ENCODE measurements around the gene STAB1. TPM values are rescaled to one million over a fixed set of nuclear protein-coding genes. Genes with fewer than 3 reads are reported as not detected.

Gene STAB1
- total and polyA plus RNA-seq, 2 of the 13 experiments (the other 11 are each of a cell fraction or from before 2014, with no cell fraction given) = 0.09 to 0.34 TPM

GRCh38 chr3:52534281-52535183 lies 39.4 kb downstream of the STAB1 start (continued):
- TF ChIP-seq ZBED4 (CRISPR knock-in tag; IDR thresholded peaks at IDR 0.05; ENCODE audit: borderline replicate concordance) (no peak), KDM3A (CRISPR knock-in tag; IDR thresholded peaks at IDR 0.05; ENCODE audit: low read depth) (0 out of 2 replicates have a peak, but pooled peaks have one; percentile 62), MXD3 (CRISPR knock-in tag; IDR thresholded peaks at IDR 0.05) (peak; percentile 21; the same call in 1 of the 2 replicates), GRHL1 (CRISPR knock-in tag; conservative IDR thresholded peaks at IDR 0.05) (no peak), ATF1 (CRISPR knock-in tag; IDR thresholded peaks at IDR 0.05) (no peak), TEAD3 (CRISPR knock-in tag; optimal IDR thresholded peaks at IDR 0.05; ENCODE audit: borderline replicate concordance) (no peak), ZFP37 (CRISPR knock-in tag; IDR thresholded peaks at IDR 0.05; ENCODE audit: borderline replicate concordance) (no peak), ZNF891 (CRISPR knock-in tag; IDR thresholded peaks at IDR 0.05) (peak; percentile 78; the same call in 1 of the 2 replicates), ZNF713 (CRISPR knock-in tag; IDR thresholded peaks at IDR 0.05) (no peak), ZNF451 (CRISPR knock-in tag; IDR thresholded peaks at IDR 0.05) (no peak), ZNF646 (CRISPR knock-in tag; IDR thresholded peaks at IDR 0.05) (no peak), KLF6 (CRISPR knock-in tag; IDR thresholded peaks at IDR 0.05) (no peak; the same call in 1 of the 2 replicates), ZNF546 (CRISPR knock-in tag; conservative IDR thresholded peaks at IDR 0.05) (0 out of 2 replicates have a peak, but pooled peaks have one; percentile 60), TCF7L2 (IDR thresholded peaks at IDR 0.05; ENCODE audit: low read depth, low read length) (no peak), SOX6 (IDR thresholded peaks at IDR 0.05) (no peak), SOX6 (CRISPR knock-in tag; IDR thresholded peaks at IDR 0.05) (no peak; the same call in 1 of the 2 replicates), ZNF572 (CRISPR knock-in tag; IDR thresholded peaks at IDR 0.05) (peak; percentile 19; the same call in 1 of the 2 replicates)

All from HepG2 (cell line).